Hindlimb muscle (tissue), 1 donor: ENCODE measurements around the gene SNED1. TPM values are rescaled to one million over a fixed set of nuclear protein-coding genes. Genes with fewer than 3 reads are reported as not detected.
A peak's percentile ranks its signal among the peaks of the same experiment; 100 is the strongest.
"Not testable (repeated sequence)": the region's sequence is repeated elsewhere in the genome, so short reads cannot be mapped to it uniquely, and the experiment has no call there.

Experiments used
- DNase-seq: peaks from one replicate; pipeline ENCODE4 v3.0.0-alpha.2; 2013
- polyA plus RNA-seq: library from polyadenylated mRNA; unstranded; fragments of 120-200 nt; gene quantifications from one replicate; pipeline ENCODE4 v1.2.1, GENCODE V29; 2013; ENCODE audit not compliant: insufficient read length

SNED1 gene
- polyA plus RNA-seq, 1 donor, result 5.1 TPM

DNA sequence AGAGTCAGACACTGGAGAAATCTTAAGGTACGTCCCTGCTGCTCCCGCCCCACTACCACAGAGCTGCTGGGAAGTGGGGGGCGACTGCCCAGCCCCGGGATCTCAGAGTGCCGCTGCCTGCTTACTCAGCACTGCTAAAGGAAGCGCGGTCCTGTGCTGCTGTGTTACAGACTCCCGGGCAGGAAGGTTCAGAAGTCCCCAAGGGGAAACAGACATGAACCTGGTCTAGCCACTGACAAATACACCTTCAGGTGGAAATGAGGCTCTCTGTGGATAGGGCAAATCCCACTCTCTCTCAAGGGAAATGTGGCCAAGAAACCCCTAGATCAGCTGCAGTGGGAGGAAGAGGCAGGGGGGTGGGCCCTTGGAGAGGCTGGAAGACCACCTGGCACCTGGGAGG is 90.0 kb downstream of the SNED1 start:
- no peak for DNase-seq

DNA sequence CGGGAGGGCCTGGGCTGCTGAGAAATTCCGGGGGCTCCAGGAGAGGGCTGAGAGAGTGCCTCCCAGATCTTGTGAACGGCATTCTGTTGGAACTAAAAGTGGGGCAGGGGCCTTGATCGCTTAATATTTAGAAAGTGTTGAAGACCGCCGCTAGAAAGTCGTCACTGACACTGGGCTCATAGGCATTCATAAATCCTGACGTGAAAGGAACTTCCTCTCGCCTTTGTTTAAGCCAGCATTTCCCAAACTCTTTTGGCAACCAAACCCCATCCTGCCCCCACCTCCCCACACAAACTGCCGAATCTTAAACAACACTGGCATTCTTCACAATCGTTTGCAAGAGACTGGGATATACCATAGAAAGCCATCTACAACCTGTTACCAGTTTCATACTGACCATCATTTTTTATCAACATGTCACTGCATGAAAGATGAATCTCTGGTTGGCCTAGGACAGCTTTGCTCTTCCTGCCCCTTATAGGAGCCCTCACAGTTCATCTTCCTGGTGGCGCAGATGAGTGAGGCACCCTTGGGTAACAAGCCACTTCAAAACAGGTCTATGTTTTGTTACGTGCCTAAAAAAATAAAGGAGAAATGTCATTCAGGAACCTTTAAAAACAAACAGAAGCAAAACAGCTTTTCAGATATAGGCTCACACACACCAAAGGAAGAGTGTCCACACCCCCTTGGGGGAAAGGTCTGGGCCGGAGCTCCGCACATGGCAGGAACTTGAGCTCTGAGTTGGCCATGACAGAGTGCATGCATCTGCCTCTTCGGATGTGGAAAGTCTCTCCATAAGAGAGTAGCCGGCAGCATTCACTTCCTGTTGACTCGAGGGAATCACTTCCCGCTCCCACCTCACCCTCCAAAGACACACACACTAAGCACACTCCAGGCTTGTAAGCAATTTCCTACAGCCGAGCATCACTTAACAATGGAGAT is 90.6 kb downstream of the SNED1 start:
- DNase-seq, result no peak

DNA sequence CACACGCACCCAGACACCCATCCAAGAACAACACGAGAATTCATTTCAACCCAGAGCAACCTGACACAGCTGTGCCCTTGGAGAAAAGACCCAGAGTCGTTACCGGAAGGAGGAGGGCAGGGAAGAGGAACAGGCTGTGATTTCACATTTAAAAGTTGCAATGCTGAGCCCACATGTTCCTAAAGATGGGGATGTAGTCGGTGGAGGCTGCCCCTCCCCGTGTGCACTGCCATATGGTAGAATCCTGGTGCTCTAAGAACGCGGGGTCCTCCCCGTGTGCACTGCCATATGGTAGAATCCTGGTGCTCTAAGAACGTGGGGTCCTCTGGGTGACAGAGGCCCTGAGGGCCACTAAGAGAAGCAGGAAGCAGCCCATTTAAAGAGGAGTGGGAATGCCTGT is 92.8 kb downstream of the SNED1 start:
- no peak for DNase-seq

DNA sequence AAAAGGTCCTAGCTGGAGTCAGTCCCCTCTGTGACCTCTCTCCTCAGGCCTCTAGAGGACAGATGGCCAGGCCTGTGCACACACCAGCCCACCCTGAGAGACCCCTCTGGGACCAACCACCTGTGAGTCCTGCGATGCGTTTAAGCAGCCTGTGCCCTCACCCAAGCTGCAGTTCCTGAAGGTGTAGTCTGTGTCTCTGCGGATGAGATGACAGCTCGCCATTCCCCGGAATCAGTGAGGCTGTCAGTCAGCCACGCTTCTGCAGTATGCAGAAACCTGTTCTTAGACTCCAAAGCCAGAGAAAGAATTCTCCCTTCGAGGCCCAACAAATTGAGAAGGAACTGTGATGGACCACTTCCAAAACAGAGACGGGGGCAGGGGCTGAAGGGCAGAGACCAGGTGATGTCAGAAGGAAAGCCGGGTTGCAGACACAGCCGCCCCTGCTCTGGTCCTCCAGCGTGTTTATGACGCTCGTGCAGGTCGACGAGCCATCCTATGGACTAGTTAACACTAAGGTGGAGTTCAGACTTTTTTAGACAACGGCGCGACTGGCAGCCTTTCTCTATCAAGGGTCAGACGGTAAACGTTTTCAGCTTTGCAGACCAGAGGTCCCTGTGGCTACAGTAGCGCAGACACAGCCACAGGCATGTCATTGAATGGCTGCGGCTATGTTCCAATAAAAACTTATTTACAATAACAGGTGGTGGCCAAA is 93.5 kb downstream of the SNED1 start:
- DNase-seq, result no peak

DNA sequence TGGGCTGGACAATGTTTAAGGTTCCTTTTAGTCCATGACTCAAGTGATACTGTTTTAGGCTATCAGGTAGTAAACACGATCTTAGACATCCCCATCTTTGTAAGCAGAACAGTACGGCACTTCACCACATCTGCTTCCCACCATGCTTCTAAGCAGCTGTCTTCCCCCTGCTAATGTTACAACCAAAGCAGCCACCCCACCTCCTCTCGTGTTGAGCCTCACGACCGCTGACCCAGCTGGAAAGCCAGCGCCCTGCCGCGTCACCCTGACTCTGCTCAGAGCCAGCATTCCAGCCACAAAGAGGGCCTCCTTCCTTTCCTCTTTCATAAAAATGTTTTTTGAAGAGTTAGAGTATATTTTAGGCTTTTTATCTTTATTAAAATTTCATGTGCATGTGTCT is 94.3 kb downstream of the SNED1 start:
- DNase-seq, result no peak

DNA sequence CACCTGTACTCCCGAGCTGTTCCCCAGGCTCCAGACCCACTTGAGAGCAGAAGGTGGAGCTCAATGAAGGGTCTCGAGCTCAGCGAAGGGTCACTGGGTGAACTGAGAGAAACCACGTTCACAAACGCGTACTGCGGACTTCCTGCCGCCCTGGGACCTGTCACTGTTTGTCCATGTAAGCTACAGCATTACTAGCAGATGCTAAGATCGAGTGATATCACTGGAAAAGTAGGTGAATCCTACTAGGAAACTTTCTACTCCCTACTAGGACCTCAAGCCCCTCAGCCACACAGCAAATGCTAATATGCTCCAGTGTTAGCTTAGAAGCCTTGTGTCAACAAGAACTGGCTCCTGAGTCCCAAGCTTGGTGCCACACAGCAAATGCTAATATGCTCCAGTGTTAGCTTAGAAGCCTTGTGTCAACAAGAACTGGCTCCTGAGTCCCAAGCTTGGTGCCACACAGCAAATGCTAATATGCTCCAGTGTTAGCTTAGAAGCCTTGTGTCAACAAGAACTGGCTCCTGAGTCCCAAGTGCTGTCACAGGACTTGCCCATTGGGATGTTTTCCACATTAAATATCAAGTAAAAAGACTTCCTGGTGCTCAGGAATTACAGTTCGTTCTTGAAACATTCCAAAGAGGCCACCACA is 94.8 kb downstream of the SNED1 start:
- DNase-seq, result not testable (repeated sequence)

DNA sequence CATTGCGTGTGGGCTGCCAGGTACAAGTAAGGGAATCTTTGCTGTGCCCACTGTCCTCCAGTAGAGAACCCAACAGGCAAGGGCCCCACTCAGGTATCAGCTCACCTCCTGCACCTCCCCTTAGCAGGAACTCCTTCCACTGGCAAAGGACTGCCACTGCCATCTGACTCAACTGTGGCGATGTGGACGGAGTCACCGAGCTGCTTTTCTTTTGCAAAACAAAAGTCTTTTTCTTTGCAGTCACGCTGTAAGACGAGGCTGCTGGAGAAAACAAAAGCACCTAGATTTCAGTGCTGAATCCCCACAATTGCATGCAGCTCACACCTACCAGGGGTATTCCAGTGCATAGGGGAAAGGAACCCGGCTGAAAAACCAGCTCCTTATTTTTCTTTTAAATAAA is 95.8 kb downstream of the SNED1 start:
- no peak for DNase-seq

DNA sequence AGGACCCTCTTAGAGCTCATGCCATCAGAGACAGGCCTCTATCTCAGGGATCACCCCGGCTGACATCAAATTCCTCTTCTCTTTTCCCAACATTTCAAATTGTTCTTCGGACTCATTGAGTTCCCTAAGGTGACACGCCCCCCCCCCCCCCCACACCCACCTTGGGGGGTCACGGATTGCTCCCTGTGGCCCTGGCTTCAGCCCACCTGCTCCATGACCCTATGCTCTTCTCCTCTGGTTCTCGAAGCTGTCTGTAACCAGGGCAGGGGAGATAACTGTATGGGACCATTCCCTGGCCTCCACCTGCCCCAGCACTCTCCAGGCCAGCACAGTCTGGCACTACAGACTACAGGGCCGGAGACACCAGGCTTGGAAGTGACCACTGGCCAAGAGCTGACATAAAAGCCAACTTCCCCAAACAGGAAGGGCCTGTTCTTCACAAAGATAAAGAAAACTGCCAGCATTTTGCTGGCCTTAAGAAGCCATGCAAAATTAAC is 96.6 kb downstream of the SNED1 start:
- no peak for DNase-seq

DNA sequence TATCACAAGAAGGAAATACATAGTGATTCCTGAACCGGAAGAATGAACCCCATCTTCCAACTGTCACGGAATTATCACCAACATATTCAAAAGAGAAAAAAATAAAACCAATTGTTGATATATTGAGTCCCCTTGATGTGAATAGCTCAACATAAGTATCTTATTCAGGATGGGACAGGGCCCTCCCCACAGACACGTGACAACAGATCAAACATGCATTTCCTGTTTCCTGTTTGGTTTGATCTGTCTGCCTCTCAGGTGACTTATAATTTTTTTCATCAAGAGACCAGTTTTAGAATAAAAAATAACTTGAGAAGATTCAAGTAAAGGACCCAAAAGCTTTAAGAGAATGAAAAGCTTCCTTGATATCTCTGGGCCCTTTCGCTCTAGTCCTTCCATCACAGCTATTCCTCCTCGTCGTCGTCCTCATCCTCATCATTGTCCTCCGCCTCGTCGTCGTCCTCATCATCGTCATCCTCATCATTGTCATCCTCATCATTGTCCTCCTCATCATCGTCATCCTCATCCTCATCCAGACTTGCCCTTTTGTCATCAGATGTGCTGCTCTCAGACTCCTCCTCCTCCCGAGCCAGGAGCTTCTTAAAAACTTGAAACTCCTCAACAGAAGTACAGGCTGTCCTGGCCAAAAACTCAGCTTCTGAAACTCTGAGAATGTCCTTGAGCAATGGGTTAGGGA is 97.3 kb downstream of the SNED1 start:
- DNase-seq, result no peak

DNA sequence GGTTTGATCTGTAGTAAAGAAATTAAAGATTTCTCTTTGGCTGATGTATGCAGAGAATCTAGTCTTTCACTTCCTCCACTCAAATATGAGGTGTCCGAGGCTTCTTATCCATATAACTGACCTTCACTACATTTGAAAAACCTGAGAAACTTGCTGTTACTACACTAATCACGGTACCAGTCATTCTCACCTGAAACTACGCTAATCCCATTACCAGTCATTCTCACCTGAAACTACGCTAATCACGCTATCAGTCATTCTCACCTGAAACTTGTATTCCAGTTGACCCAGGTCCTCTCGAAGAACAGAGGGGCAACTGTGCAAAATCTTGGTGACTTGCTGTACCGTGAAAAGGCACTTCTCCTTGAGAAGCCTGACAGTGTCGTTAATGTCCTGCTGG is 98.6 kb downstream of the SNED1 start:
- no peak for DNase-seq

DNA sequence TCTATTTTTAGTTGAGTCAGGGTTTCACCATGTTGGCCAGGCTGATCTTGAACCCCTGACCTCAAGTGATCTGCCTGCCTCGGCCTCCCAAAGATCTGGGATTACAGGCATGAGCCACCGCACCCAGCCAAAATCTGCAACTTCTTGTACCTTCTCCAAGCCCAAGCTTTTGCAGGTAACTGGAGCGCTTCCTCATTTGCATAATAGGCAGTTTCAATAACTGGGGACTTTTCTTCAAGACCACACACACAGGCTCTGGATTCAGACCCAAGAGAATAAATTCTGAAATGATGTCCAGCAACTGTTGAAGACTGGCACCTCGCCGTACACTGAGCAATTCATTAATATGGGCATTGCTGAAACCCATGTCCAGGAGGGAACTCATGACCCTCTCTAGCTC is 100.8 kb downstream of the SNED1 start:
- DNase-seq, result no peak

DNA sequence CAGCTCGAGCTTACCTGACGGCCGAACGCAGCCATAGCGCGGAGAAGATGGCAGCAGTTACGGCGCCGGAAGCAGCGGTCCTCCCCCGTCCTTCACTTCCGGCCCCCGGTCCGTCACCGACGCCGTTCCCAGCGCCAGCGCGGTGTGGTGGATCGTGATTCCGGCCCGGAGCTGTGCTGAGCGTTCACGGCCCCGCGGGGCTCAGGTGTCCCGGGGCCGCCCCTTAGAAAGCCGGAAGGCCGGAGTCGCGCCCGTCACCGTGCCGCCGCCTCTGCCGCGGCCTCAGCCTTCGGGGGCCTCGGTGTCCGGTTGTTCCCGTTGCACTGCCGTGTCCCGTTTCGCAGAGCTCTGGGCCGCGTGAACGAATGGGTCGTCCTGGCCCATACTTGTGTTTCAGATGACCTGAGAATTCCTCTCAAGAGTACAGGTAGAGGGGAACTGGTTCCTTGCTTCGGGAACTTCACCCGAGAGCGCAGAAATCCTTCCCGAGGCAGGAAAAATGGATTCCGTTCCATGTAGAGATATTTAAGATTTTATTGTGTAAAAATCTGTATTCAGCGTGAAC is 103.9 kb downstream of the SNED1 start, which contains the start of gene MTERF4:
Gene MTERF4, minus strand, starts transcription at position 49 of the 565 bp plus-strand sequence. Its CDS starts 14 bp downstream, at position 35.
- DNase-seq, result peak; percentile 89

DNA sequence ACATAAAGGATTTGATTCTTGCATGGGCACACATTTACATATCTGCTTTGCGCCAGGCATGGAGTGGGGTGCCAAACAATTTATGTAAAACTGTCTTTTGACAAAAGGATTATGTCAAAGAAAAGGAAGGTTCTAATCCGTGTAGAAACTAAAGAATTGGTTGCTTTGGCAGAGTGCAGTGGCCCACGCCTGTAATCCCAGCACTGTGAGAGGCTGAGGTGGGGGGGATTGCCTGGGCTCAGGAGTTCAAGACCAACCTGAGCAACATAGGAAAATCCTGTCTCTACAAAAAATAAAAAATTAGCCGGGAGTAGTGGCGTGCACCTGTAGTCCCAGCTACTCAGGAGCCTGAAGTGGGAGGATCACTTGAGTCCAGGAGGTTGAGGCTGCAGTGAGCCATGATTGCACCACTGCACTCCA is 104.8 kb downstream of the SNED1 start:
- DNase-seq, result no peak

DNA sequence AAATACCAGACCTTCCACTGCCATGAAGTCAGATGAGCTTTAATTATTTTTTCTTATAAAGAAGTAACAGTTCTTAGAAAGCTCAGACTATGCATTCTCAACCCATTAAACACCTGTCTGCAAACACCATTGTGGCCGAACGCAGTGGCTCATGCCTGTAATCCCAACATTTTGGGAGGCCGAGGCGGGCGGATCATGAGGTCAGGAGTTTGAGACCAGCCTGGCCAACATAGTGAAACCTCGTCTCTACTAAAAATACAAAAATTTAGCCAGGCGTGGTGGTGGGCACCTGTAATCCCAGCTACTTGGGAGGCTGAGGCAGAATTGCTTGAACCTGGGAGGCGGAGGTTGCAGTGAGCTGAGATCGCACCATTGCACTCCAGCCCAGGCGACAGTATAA is 106.2 kb downstream of the SNED1 start:
- not testable (repeated sequence) for DNase-seq

DNA sequence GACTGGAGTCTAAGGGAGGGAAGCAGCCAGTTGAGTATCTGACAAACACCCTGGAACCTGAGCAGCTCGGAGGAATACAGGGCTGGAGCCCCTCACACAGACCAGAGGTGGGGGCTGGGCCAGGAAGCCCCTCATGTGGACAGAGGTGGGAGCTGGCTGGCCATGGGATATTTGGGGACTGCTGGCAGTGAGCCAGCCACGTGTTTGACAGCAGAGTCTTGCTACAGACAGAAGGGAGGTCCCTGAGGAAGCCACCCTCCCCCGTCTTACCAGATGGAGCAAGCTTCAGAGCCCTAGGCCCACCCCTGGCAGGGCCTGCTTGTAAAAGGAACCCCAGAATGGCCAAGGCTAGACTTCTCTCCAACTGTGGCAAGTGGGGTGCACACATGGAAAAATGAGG is 107.2 kb downstream of the SNED1 start:
- no peak for DNase-seq

DNA sequence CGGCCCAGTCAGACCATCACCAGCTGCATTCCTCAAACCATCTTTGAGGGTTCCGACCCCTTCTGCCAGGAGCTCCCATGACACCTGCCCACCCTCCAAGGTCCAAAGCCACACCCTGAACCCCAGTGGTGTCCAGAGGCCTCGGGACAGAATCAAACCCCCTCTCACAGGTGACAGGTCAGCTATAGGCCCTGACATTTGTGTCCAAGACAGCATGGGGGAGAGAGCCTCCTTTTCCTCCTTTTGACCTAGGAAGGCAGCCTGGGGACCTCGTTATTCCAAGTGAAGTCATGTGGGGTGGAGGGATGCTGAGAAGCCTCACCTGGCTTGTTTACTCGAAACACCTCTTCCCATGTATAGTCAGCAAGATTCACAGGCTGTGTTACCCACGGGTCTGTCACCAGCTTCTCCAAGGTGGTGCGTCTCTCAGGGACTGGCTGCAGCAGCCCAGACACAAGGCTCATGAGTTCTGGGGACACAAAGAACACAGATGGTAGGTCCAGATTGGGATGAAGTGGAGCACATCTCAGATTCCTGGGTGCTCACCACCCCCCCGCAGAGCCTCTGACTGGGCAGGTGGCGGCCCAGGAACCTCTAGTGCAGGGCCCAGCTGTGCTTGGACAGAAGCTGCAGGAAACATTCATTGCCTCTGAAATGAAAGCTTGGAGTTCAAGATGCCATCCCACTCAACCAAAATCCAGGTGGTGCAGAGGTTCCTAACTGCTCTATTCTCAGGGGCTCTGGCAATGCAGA is 108.8 kb downstream of the SNED1 start:
- DNase-seq, result no peak

DNA sequence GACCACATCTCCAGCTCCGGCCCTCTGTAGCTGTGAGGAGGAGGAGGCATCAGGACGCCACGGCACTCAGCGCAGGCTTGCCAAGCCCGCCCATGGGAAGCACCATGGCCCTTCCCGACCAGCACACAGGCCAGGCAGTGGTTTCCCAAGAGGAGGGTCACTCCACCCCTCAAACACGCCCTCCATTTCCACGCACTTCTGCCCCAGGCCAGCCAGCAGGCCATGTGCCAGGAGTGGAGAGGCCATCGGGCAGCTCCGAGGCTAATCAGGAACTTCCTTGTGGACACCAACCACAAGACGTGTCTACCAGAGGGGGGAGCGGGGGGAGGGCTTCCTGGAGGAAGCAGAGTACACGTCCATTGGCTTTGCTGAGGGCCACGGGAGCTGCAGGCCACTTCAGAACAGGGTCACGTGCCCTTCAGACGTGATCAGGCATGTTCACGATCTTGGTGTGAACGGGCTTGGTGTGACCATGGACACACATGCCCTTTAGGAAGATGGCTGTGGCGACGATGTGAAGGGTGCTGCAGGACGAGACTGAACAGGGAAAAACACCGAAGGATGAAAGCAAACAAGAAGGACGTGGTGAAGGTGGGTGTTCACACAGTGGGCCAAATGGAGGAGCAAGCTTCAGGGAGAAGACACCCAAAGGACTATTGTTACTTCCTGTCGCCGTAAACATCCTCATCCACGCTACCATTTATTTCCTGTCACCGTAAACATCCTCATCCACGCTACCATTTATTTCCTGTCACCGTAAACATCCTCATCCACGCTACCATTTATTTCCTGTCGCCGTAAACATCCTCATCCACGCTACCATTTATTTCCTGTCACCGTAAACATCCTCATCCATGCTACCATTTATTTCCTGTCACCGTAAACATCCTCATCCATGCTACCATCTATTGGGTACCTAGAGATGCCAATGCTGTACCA is 110.1 kb downstream of the SNED1 start:
- no peak for DNase-seq

DNA sequence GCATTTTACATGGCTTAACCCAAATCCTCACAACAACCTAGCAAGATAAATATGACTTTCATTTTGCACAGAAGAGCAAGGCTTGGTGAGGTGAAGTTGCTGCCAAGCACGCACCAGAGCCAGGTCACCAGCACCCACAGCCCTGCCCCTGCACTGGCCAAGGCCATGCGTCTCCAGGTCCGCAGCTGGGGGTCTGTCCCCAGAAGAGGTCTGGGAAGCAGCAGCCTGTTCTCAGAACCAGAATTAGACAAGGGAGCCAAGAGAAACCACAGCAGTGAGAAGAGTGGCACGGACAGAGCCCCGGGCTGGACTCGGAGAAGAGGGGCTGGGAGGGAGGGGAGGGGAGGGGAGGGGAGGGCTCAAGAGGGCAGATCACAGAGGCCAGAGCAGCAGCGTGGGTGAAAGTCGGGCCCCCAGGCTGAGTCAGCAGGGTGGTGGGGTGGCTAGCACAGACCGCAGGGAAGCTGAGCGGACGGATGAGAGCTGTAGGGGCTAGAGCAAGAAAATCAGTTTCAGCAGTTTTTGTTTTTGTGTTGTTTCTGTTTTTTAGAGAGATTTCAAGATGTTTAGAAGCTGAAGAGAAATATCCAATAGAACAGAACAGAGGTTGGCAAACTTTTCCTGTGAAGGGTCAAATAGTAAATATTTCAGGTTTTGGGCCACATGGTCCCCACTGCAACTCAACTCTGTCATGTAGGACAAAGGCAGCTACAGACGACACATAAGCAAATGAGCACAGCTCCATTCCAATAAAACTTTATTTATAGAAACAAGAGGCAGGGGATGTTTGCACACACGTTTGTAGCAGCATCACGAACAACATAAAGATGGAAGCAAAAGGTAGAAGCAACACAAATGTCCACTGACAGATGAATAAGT is 111.0 kb downstream of the SNED1 start:
- DNase-seq, result no peak

DNA sequence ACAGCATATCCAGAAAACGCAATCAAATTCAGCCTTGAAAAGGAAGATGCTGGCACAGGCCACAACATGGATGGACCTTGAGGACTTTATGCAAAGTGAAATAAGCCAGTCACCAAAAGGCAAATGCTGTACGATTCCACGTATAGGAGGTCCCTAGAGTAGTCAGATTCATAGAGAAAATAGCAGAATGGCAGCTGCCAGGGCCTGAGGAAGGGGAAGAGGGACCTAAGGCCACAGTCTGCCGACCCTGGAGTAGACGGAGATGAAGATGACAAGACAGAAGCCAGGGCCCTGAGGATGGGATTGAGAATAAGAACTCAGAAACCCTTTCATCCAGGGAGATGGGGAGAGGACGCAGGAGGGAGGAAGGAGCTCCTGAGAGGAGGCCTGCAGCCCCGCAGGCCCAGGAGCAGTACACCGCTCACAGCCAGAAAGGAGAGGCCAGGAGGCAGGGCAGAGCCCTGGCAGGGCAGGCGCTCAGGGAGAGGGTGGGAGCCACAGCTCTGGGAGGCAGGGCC is 111.7 kb downstream of the SNED1 start:
- no peak for DNase-seq
